Measurements from ENCODE around the gene ZBTB12.

ZBTB12 gene

GRCh38 chr6:31899882-31900722 is 1.8 kb downstream of the ZBTB12 start:
- intact Hi-C loops (cut with DNase I) = loop anchor here (5.0 kb wide), 2 partner anchors 38 to 52 kb away; partner anchors contain the start of gene NEU1
- peak in 2 of 42 donors; percentile 15 to 18 for DNase-seq

GRCh38 chr6:31899215-31899614 is 2.7 kb downstream of the ZBTB12 start:
- DNase-seq = no peak
- intact Hi-C loops (cut with DNase I) = loop anchor here (5.0 kb wide), 1 partner anchor 37 kb away; the partner anchor contains the start of gene NEU1

GRCh38 chr6:31898383-31899011 is 3.4 kb downstream of the ZBTB12 start:
- peak in 29 of 42 donors; percentile 22 to 75 (median 47) for DNase-seq
- intact Hi-C loops (cut with DNase I) = loop anchor here (5.0 kb wide), 1 partner anchor 36 kb away; the partner anchor contains the start of gene NEU1

- intact Hi-C loops (cut with DNase I) = loop anchor here (5.0 kb wide), 1 partner anchor 35 kb away; the partner anchor contains the start of gene NEU1
- DNase-seq = peak; percentile 79 to 96 (median 93)
These were observed 4.1 kb downstream of the ZBTB12 start, which contains the start of gene EHMT2 for GRCh38 chr6:31897612-31898382. TSS of gene EHMT2 (minus strand) at chr6:31897698. CDS start at chr6:31897677, 21 bp downstream.

- intact Hi-C loops (cut with DNase I) = loop anchor here (5.0 kb wide), 1 partner anchor 35 kb away; the partner anchor contains the start of gene NEU1
- DNase-seq = peak in 6 of 42 donors; percentile 5 to 24 (median 19)
These were observed 4.9 kb downstream of the ZBTB12 start for GRCh38 chr6:31896856-31897611.

- intact Hi-C loops (cut with DNase I) = loop anchor here (5.0 kb wide), 1 partner anchor 34 kb away; the partner anchor contains the start of gene NEU1
- DNase-seq = no peak
These were observed 5.4 kb downstream of the ZBTB12 start for GRCh38 chr6:31896493-31896855.

- intact Hi-C loops (cut with DNase I) = no loop called here
- DNase-seq = no peak
These were observed 9.1 kb downstream of the ZBTB12 start for GRCh38 chr6:31892821-31893220.

- intact Hi-C loops (cut with DNase I) = no loop called here
- DNase-seq = no peak
These were observed 12.4 kb downstream of the ZBTB12 start for GRCh38 chr6:31889331-31889972.

- DNase-seq = peak in 20 of 42 donors; percentile 11 to 68 (median 41)
- intact Hi-C loops (cut with DNase I) = no loop called here
These were observed 13.3 kb downstream of the ZBTB12 start for GRCh38 chr6:31888276-31889258.

- intact Hi-C loops (cut with DNase I) = no loop called here
- DNase-seq = no peak
These were observed 14.5 kb downstream of the ZBTB12 start for GRCh38 chr6:31887173-31888007.

- DNase-seq = no peak
- intact Hi-C loops (cut with DNase I) = no loop called here
These were observed 15.3 kb downstream of the ZBTB12 start for GRCh38 chr6:31886541-31886991.

GRCh38 chr6:31884528-31885035 is 17.3 kb downstream of the ZBTB12 start:
- intact Hi-C loops (cut with DNase I) = no loop called here
- no peak for DNase-seq

GRCh38 chr6:31883676-31884075 is 18.2 kb downstream of the ZBTB12 start:
- DNase-seq = no peak
- intact Hi-C loops (cut with DNase I) = no loop called here

GRCh38 chr6:31882344-31882743 is 19.5 kb downstream of the ZBTB12 start:
- DNase-seq = peak in 7 of 42 donors; percentile 15 to 49 (median 41)

GRCh38 chr6:31881136-31881859 is 20.6 kb downstream of the ZBTB12 start:
- no peak for DNase-seq
- intact Hi-C loops (cut with DNase I) = no loop called here

More at GRCh38 chr6:31882344-31882743, 19.5 kb downstream of the ZBTB12 start:
- intact Hi-C loops (cut with DNase I) = no loop called here
